ENCODE results near the gene FNDC3A.

The FNDC3A gene, protein sequence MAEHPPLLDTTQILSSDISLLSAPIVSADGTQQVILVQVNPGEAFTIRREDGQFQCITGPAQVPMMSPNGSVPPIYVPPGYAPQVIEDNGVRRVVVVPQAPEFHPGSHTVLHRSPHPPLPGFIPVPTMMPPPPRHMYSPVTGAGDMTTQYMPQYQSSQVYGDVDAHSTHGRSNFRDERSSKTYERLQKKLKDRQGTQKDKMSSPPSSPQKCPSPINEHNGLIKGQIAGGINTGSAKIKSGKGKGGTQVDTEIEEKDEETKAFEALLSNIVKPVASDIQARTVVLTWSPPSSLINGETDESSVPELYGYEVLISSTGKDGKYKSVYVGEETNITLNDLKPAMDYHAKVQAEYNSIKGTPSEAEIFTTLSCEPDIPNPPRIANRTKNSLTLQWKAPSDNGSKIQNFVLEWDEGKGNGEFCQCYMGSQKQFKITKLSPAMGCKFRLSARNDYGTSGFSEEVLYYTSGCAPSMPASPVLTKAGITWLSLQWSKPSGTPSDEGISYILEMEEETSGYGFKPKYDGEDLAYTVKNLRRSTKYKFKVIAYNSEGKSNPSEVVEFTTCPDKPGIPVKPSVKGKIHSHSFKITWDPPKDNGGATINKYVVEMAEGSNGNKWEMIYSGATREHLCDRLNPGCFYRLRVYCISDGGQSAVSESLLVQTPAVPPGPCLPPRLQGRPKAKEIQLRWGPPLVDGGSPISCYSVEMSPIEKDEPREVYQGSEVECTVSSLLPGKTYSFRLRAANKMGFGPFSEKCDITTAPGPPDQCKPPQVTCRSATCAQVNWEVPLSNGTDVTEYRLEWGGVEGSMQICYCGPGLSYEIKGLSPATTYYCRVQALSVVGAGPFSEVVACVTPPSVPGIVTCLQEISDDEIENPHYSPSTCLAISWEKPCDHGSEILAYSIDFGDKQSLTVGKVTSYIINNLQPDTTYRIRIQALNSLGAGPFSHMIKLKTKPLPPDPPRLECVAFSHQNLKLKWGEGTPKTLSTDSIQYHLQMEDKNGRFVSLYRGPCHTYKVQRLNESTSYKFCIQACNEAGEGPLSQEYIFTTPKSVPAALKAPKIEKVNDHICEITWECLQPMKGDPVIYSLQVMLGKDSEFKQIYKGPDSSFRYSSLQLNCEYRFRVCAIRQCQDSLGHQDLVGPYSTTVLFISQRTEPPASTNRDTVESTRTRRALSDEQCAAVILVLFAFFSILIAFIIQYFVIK

DNA sequence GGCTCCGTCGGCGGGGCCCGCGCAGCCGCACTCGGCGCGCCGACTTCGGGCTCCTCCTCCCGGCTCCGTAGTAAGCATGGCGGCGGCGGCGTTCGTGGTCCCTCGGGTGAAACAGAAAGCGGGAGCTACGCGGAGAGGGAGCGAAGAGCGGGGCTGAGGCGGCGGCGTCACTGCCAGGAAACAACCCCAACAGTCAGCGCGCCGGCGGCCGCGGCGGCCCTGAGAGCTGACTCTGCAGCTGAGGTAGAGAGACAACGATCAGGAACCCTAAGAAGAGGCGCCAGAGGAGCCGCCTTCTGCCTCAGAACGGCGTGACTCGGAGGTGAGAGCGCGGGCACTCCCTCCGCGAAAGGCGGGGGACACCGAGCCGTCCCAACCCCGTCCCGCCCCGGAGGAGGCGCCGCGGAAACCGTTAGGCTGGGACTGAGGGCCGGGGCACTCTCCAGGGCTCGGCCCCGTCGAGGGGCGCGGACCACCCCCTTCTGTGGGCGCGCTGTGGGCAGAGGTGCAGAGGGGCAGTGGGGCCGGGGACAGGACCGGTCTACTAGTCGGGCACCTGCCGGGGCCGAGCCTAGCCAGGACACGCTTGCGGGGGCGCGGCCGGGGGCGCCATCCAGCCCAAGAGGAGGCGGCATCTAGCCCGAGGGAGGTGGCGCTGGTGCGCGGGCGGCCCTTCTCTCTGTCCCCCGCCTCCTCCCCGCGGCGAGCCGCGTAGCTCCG is at the start of gene FNDC3A:
TSS of gene FNDC3A (plus strand) at position 57 of the 720 bp plus-strand sequence. CDS start 30,279 bp downstream, outside the sequence.
- peak; percentile 69 for DNase-seq

DNA sequence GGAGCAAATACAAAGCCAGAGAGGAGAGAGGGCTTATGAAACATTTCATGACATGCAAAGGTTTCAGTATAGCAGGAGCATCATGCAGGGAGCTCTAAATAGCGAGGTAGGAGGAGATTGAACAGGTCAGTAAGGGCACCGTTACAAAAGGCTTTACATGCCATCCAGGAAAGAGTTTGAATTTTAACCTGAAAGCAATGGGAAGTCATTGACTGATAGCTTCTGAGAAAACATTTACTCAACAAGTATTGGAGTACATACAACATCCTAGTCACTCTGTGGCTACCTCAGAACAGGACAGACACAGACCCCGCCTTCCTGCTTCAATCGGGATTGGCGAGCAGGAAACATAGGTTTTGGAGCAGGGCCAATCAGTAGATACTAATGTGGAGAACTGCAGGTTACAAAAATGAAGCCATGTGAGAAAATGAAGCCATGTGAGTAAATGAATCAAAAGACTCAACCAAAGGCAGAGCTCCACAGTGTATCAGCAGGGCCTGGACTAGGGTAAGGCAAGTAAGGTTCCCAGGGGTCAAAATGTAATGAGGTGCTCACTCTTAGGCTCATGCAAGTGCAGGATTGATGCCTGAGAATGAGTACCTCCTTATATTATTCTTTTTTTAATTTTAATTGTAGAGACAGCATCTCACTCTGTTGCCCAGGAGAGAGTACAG is 46.8 kb upstream of the FNDC3A start:
- no peak for DNase-seq

DNA sequence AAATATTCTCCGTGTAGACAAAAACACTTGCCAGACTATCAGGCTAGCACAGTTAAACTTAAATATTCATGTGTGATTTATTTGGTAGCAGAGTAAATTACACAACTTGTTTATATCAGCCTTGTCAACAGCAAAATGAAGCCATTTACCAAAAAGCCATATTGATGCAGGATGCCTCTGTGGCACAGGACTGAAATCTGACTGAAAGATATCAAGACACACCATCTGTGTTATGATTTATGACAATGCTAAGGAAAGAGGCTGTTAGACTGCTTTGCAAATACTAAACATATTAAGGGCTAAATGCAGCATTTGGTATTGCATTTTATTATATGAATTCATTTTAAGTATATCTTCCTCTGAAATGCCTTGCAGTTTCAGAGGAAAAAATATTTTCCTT is 44.8 kb upstream of the FNDC3A start:
- DNase-seq: no peak

DNA sequence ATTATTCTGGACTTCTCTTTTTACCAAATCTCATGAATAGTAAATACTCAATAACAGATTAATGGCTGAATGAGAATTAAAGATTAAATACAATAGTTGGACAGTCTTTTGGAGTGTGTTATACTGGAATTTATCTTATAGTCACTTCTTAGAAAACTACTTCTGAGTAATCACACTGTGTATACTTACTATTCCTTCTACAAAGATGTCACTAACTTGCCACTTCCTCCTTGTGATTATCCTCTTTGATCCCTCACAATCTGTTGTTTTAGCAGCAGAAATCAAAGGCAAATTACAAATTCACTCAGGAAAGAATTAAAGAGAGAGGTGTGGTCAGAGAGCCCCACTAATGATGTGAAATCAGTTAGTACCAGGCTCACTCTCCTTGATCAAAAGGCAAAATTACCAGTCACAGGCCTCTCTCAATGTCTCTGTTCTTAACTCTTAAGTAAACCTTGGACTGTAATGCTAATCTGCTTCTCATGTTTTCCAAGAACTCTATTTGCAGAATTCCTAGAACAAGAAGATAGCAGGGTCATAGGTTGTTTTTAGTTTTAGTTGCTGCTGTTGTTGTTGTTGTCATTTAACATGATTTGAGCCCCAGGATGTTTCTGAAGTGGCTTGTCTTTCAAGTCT is 37.3 kb upstream of the FNDC3A start:
- no peak for DNase-seq

DNA sequence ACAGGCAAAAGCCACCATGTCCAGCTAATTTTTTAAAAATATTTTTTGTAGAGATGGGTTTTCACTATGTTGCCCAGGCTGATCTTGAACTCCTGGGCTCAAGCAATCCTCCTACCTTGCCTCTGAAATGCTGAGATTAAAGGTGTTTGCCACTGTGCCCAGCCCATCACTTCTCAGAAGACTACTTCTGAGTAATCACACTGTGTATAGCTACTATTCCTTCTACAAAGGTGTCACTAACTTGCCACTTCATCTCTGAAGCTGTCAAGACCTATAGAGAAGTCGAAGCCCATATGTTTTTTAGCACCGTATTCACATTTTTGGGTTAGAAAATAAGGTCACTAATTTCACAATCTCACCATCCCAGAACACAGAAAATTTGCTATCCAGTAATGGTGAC is 36.0 kb upstream of the FNDC3A start:
- DNase-seq: no peak

DNA sequence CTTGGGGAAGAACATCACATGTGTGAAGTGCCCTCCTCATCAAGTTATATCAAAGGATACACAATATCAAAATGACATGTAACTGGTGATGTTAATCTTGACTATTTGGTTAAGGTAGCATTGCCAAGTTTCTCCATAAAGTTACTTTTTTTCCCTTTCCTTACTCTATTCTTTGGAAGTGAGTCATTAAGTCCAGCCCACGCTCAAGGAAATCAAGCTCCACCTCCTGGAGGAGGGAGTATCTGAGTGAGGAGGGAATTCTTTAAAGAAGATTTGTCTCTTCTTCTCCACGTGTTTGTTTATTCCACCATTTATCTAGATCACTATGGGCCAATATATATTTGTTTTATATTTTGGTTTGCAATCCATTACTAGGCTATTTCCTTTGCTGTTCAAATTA is 33.6 kb upstream of the FNDC3A start:
- DNase-seq: no peak

DNA sequence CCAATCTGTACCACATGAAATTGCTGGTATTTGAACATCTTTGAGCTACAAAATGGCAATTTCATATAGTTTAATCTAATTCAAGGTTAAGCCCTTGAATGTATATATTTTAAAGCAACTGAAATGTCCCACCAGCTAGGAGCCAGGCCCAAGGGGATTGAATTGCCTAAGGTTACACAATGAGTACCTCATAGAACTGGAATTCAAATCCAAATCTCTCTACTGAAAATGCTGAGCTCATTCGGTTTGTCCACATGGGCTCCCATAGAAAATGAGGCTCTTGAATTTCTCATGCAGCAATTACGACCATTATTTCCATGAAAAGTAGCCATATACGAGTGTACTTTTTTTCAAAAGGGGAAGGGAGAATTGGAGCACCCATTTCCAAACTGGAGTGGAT is 31.5 kb upstream of the FNDC3A start:
- no peak for DNase-seq

DNA sequence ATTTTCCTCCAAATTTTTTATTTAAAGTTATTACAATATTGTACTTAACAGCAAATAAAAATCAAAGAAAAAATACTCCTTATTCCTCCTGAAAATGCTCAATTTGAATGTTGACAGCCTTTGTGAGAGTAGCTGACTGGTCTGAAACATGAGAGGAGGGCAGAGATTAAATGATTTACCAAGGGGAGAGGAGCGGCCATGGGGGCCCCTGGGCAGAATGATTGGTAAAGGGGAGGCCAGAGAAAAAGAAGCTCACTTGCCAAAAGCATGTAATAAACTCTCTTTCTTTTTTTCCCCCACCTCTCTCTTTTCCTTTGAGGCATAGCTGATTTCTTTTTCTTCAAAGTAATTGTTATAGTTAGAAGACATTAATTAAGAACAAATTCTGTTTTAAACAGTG is 30.1 kb upstream of the FNDC3A start:
- DNase-seq: no peak

DNA sequence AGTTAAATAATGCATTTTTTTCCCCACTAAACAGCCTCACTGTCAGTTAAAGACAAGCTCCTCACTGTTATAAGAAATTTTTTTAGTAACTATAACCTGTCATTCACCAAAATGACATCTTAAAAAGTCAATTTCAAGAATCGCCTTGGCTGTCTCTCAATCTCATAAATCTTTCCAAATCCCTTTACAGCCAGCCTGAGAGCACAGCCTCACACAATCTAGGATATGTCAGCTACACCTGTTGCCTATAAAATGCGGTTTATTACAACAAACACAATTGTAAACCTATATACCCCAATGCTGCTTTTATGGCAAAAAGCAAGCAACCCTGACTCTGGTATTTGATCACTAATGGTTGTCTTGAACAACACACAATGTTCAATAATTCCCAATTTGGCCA is 29.5 kb upstream of the FNDC3A start:
- DNase-seq: no peak

DNA sequence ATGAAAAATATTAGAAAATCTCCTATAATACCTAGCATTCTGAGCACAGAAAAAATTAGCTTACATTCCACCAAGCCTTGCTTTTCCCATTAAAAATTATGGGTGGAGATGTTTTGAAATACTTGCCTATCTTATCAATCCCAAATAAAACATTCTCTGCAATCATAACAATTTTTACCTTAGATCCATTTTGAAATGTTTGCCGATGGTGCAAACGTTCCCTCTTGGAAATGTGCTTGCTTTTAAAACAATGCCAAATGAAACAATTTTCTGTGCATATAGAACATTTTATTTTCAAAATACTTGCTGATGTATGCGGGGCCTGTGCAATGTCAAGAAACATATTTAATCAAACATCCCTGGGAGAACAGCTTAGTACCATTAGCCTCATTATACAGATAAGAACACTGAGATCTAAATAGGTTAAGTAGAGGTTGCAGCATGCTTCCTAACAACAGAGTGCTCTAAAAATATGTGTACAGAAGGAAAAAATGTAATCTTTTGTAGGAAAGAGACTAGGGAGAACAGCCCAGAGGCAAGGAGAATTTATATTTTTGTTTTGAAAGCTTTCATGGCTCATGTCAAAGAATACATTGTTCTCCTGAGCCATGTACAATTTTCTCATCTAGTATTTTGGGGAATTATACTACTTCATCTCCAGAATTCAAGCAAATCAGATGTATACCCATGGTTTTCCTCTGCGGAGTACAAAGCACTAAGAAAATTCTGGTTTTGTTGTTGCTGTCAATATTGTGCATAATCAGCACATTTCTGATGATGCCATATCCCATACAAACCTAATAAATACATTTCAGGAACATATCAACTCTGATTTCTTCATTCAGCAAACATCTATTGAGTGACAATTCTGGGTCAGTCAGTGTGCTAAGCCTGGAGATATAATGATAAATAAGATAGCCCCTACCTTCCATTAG is 25.9 kb upstream of the FNDC3A start:
- DNase-seq: no peak

DNA sequence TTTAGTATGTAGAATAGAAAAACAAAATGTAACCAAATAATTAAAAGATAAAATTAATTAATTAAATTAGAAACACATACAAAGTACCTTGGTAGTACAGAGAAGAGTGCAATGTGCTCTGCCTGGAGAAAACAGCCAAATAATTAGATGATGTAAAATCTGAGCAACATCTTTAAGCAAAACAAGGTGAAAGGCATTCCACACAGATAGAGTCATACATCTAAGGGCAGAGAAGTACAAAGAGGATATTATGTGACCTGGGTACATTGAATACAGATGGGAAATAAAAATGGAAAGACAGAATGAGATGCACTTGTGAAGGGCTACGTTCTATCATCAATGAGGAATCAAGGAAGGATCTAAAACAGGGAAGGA is 25.2 kb upstream of the FNDC3A start:
- DNase-seq: no peak

DNA sequence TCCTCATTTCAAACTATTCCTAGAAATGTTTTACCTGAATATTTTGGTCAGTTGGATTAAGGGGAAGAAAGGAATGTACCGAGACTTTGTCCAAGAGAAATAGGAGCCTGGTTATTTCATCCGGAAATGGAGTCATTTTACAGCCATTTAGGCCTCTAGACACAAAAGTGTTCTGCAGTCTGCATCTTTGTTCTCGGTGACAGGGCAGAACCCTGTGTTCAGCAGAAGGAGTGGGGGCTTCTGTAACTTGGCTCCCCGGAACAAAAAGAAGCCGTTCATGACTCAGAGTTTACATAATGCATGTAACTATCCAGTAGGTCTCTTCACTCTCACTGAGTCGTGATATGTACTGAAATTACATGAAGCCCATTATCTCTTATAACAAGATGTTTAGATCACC is 21.6 kb upstream of the FNDC3A start:
- DNase-seq: no peak

DNA sequence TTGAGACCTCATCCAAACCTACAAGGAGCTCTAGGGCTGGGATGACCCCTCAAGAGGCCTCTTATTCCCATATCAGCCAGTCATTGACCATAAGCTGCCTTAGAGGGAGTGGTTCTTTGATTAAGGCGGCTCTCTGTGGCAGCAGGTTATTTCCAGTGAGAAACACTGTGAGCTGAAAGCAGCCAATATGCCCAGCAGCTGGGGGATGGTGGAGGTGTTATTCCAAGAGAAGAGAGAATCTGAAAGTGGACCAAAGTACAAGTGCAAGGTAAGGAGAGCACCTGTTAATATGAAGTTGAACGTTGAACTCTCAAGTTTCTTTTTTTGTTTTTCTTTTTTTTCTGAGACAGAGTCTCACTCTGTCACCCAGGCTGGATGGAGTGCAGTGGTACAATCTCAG is 20.2 kb upstream of the FNDC3A start:
- DNase-seq: no peak

DNA sequence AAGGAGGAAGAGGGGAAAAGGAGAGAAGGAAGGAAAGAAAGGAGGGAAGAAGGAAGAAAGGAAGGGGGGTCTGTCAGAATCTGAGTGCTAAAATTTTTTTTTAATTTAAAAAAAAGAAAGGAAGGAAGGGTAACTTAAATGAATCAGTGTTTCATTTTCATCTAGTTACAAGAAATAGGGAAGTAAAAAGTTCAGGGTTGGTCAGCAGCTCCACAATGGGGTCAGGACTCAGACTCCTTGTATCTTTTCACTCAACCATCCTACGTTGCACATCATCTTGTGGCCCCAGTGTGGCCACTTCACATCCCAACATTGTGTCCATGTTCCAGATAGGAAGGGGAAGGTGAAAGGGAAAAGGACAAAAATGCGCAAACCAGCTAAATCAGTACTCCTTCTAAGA is 14.3 kb upstream of the FNDC3A start:
- no peak for DNase-seq

DNA sequence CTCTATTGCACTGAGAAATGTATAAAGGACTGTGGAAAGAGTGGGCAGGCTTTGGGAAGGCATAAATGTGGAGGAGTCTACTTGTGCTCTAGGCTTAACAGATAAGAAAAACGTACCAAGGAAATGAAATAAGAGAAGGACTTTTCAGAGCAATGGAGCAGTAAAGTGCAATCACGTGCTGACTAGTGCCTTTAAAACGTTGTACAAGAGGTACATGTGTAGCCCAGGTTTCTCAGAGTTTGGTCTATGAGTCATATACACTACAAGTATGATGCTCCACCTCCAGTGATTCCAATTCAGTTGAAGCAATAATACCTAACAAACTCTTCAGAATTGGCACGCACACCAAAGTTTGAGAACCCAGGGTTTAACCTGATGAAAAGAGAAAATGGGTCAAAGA is 13.4 kb upstream of the FNDC3A start:
- DNase-seq: no peak

DNA sequence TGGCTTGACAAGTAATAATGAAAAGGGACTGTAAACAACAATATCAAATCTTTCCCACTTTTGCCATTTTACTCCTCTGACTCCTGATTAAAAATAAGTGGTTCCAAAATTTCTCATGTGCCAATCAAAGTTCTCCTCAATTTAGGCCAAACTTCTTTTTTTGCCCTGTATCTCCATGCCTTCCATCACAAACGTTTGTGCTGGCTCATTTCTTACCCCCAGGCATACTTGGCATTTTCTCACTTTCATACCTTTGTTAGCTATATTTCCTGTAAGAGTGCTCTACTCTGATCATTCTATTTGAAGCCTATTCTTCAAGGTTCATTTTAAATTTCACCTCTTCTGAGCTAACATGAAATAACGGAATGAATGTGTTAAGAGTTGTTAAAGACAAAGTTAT is 10.0 kb upstream of the FNDC3A start:
- DNase-seq: no peak

DNA sequence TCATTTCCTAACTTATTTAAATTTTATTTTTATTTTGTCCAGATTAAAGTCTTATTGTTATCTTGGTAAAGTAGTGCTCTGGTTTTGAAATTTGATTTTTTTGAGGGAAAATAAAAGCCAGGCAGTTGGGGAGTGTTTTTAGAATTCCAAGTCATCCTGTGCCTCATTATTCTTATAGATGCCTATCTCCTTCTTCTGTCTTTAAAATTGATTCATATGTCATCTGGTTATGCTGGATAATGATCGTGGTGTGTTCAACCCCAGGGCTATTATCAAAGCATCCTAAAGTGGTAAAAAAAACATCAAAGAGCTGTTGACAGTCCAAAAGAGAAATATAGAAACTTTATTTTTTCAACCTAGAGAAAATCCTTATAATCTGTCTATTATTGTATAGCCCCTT is 6.0 kb upstream of the FNDC3A start:
- DNase-seq: no peak

DNA sequence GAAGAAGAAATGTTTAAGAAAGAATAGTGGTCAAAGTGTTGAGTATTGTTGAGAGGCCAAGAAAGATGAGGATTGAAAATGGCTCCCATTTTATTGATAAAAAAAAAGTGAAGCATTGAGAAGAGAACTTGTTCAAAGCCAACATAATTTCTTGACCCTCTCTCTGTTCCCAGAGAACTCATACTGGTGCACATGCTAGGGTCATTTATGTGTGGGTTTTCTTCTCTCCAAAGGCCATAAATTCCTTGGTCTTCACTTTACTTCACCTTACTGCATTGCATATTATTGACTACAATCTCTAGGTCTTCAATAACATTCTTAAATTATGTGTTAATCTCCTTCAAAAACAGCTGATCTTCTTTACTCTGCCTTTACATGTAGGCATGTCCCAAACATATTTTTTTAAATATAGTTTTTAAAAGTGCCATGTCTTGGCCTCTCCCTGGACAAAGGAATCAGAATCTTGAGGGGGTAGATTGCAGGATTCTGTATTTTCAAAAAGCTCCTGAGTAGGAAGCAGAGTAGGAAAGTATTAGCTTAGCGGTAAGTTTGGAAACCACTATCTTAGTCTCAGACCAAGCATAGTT is 1.8 kb upstream of the FNDC3A start:
- DNase-seq: no peak

DNA sequence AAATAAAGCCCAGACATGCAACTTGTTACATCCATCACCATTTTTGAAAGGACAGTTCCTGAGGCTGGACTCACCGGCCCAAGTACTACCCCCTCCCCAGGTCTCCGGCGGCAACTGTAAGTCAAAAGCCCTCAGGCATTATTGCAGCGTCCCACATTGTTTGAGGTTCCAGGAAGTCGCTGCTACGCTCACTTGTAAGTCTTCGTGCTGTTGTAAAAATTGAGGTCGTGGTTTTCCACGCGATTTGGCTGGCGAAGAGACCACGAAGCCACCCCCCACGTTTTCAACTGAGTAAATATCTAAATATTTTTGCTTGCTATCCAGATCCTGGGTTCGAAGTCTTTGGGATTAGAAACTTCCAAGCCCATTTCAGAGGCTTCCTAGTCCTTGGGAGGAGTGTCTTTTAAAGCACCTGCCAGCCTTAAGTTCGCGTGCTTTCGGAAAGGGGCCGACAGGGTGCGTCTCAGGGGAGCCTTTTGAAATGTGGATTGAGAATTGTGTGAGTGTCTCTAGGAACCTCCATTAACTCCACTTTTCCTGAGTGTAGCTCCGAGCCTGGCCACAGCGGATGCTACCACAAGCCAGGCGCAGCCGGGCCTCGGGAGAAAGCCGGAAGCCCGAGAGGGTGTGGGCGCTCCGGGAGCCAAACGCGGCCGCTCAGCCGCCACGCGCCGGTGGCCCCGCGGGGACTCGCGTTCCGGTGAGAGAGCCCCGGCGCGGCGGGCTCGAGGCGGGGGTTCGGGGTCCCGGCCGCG is 434 bp upstream of the FNDC3A start:
- DNase-seq: peak; percentile 58

Data from MV-4-11 (cell line).